Measurements from ENCODE around the gene AAK1. TPM values are rescaled to one million over a fixed set of nuclear protein-coding genes. Genes with fewer than 3 reads are reported as not detected.

AAK1 gene
- total RNA-seq, result 41.4 and 50.7 TPM in 2 replicates

GRCh38 chr2:69643602-69644505 lies at the start of gene AAK1:
AAK1 (minus strand) TSS chr2:69643739; CDS start chr2:69643040, 699 bp downstream.

DNA sequence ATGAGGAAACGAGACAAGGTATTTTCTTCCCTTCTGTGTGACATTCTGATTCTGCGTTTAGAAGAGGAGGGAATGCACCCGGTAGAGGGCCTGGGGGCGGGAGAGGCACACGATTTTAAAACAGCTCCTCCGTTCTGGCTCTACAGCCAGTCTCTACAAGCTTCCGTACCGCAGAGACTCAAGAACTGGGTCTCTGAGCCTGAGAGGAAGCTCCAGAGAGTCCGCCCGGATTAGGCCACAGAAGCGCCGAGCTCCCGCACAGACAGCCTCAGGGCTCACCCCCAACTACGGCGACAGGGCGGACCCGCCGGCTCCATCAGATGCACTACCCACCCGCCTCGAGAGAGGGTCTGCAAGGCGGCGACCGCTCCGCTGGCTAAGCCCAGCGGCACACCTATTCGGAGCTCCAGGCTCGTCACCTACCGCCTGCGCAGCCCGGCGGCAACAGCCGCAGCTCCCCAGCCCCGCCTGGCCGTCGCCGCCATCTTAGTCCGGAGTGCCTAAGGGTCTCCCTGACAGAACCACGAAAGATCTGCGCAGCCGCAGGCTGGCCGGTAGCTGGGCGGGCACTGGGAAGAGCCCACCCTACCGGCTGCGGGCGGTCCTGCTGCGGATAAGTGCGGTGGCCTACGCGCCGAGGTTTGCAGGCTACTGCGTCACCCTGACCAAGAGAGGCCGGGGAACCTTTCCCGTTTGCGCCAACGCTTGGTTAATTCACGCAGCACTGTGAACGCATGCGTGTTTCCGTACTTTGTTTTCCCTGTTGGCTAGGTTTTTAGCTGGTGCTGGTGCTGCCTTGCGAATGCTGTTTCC lies 206.4 kb downstream of the AAK1 start, which contains the start of gene NFU1:
Gene NFU1 (minus strand): TSS at position 498 of the 813 bp plus-strand sequence. CDS start 13 bp downstream, at position 485.

Other genes starting within 250 kb of the AAK1 start
- gene NFU1, start 206.3 kb downstream of the AAK1 start, total RNA-seq, result 39.2 and 51.5 TPM in 2 replicates
- 17.2 and 36.2 TPM in 2 replicates for gene ANXA4, start 98.4 kb upstream of the AAK1 start, total RNA-seq
- 7.3 and 8.6 TPM in 2 replicates for gene GMCL1, start 185.9 kb upstream of the AAK1 start, total RNA-seq